ENCODE measurements around the gene SCYL1.
A peak's percentile ranks its signal among the peaks of the same experiment; 100 is the strongest.

SCYL1 gene

DNA sequence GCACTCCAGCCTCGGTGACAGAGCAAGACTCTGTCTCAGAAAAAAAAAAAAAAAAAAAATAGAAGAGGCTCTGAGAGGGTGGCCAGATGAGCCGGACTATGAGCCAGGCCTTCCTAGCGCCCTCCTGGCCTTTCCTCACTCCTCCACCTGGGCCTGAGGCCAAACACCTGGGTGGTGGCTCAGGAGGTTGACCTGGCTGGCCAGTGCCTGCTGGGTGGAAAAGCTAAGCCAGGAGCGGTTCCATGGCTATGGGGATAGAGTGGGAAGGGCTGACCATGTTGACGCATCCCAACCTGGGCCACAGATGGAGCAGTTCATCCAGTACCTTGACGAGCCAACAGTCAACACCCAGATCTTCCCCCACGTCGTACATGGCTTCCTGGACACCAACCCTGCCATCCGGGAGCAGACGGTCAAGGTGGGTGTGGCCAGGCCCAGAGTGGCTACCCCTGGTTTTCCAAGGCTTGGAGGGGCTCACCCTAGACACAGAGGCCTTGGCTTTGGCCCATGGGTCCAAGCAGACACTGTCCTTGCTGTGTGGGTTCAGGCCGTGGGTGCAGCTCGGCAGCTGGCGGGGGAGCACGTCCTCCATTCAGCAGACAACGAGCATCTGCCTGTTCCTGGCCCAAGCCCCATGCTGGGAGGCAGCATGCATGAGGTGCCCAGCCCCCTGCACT, 7.6 kb downstream of the SCYL1 start:
- TF ChIP-seq, protein P1, sequence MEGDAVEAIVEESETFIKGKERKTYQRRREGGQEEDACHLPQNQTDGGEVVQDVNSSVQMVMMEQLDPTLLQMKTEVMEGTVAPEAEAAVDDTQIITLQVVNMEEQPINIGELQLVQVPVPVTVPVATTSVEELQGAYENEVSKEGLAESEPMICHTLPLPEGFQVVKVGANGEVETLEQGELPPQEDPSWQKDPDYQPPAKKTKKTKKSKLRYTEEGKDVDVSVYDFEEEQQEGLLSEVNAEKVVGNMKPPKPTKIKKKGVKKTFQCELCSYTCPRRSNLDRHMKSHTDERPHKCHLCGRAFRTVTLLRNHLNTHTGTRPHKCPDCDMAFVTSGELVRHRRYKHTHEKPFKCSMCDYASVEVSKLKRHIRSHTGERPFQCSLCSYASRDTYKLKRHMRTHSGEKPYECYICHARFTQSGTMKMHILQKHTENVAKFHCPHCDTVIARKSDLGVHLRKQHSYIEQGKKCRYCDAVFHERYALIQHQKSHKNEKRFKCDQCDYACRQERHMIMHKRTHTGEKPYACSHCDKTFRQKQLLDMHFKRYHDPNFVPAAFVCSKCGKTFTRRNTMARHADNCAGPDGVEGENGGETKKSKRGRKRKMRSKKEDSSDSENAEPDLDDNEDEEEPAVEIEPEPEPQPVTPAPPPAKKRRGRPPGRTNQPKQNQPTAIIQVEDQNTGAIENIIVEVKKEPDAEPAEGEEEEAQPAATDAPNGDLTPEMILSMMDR (IDR thresholded peaks at IDR 0.05; ENCODE audit: low read depth, low read length): no peak
- Histone ChIP-seq H3K4me3 (ENCODE audit: low read depth, low read length) (no peak overlapping the region), H3K36me3 (peaks cover 69% of the 10 kb centered on the region), H3K9me3 (ENCODE audit: severe bottlenecking) (no peaks in the 10 kb centered on the region), H3K27me3 (ENCODE audit: insufficient read depth, low read depth, severe bottlenecking) (no peaks in the 10 kb centered on the region), H3K27ac (no peak overlapping the region)
- no peak for DNase-seq

DNA sequence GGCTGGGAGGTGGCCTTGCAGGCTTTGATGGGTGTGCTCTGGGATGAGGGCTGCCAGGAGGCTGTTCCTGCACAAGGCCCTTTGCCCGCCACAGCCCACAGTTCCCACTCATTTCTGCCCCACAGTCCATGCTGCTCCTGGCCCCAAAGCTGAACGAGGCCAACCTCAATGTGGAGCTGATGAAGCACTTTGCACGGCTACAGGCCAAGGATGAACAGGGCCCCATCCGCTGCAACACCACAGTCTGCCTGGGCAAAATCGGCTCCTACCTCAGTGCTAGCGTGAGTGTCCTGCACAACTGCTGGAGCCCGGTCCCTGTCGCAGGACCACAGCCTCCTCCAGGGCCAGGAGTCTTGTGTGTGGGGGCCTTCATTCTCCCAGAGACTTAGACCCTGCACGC, 10.2 kb downstream of the SCYL1 start:
- Histone ChIP-seq H3K27me3 (ENCODE audit: insufficient read depth, low read depth, severe bottlenecking) (no peaks in the 10 kb centered on the region), H3K36me3 (peaks cover 71% of the 10 kb centered on the region), H3K27ac (no peak overlapping the region; the same call in 1 of the 2 replicates), H3K9me3 (ENCODE audit: severe bottlenecking) (no peaks in the 10 kb centered on the region), H3K4me3 (ENCODE audit: low read depth, low read length) (no peak overlapping the region)
- no peak for DNase-seq
- TF ChIP-seq, protein P1 (IDR thresholded peaks at IDR 0.05; ENCODE audit: low read depth, low read length): no peak

DNA sequence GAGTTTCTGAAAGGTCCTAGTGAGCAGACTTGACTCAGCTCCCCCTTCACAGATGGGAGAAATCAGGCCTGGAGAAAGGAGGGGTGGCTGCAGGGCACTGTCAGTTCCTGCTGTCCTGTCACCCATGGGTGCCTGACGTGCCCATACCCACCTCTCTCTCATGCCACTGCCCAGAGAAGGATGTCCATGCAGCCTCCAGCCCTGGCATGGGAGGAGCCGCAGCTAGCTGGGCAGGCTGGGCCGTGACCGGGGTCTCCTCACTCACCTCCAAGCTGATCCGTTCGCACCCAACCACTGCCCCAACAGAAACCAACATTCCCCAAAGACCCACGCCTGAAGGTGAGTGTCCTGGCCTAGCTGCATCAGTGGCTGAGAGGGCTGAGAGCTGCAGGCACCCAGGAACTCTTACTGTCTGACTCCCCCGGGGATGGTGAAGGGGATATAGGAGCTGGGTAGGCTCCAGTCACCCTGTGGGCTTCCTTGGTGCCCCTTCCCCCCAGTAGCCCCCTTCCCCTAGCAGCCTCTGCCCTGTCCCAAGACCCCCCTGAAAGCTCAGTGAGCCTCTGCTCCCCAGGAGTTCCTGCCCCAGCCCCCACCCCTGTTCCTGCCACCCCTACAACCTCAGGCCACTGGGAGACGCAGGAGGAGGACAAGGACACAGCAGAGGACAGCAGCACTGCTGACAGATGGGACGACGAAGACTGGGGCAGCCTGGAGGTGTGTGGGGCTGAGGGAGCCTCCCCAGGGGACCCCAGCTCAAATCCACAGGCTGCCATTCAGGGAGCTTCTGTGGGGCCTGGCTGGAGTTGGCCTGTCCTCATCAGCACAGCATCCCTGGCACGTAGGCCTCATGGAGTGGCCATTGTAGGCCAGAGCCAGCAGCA, 11.8 kb downstream of the SCYL1 start:
- no peak overlapping the region for H3K4me3 ChIP-seq (ENCODE audit: low read depth, low read length)
- peak; percentile 65 for DNase-seq
- no peaks in the 10 kb centered on the region for H3K27me3 ChIP-seq (ENCODE audit: insufficient read depth, low read depth, severe bottlenecking)
- TF ChIP-seq, protein P1 (IDR thresholded peaks at IDR 0.05; ENCODE audit: low read depth, low read length): no peak
- no peaks in the 10 kb centered on the region for H3K9me3 ChIP-seq (ENCODE audit: severe bottlenecking)
- H3K27ac ChIP-seq: peak overlapping the region; percentile 77
- peaks cover 58% of the 10 kb centered on the region for H3K36me3 ChIP-seq

DNA sequence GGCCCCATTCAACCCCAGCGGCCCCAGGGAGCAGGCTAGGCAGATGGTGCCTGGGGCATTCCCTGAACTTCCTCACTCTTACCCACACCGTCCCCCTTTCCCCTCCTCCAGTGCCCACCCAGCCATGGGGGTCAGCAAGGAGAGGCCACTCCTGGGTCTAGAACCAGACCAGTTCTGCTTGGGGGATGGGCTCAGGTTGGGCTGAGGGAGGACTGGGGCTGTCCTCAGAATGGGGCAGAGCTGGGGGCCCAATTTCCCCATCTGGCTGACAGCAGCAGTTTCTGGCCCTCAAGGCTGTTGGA, 12.4 kb downstream of the SCYL1 start:
- H3K36me3 ChIP-seq: peaks cover 54% of the 10 kb centered on the region
- TF ChIP-seq, protein P1 (IDR thresholded peaks at IDR 0.05; ENCODE audit: low read depth, low read length): no peak
- no peaks in the 10 kb centered on the region for H3K27me3 ChIP-seq (ENCODE audit: insufficient read depth, low read depth, severe bottlenecking)
- H3K9me3 ChIP-seq (ENCODE audit: severe bottlenecking): no peaks in the 10 kb centered on the region
- peak overlapping the region; percentile 77 for H3K27ac ChIP-seq
- H3K4me3 ChIP-seq (ENCODE audit: low read depth, low read length): no peak overlapping the region
- DNase-seq: no peak

DNA sequence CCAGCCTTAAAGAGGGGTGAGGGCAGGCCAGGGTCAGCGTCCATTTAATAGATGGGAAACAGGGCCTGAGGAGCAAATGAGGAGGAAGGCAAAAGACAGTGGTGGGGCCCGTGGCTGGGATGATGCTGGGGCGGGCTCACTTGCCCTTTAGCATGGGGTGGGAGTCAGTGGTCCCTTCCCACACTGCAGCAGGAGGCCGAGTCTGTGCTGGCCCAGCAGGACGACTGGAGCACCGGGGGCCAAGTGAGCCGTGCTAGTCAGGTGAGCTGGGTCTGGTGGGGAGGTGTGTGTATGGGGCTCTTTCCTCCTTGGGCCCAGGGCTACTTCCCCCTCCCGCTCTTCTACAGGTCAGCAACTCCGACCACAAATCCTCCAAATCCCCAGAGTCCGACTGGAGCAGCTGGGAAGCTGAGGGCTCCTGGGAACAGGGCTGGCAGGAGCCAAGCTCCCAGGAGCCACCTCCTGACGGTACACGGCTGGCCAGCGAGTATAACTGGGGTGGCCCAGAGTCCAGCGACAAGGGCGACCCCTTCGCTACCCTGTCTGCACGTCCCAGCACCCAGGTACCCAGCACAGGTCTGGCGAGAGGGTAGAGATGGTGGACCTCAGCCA, 12.8 kb downstream of the SCYL1 start:
- Histone ChIP-seq H3K27ac (peak overlapping the region; percentile 77), H3K36me3 (peaks cover 50% of the 10 kb centered on the region), H3K27me3 (ENCODE audit: insufficient read depth, low read depth, severe bottlenecking) (no peaks in the 10 kb centered on the region), H3K9me3 (ENCODE audit: severe bottlenecking) (no peaks in the 10 kb centered on the region), H3K4me3 (ENCODE audit: low read depth, low read length) (no peak overlapping the region)
- TF ChIP-seq, protein P1 (IDR thresholded peaks at IDR 0.05; ENCODE audit: low read depth, low read length): peak; percentile 8; the same call in 1 of the 2 replicates
- peak; percentile 83 for DNase-seq
